NCI-H2107 (cell line): Measurements from ENCODE around the gene PTX4.

Experiments
- DNase-seq: peaks from one replicate; lab custom pipeline; 2025; lab: John Stamatoyannopoulos, UW

Gene PTX4, protein sequence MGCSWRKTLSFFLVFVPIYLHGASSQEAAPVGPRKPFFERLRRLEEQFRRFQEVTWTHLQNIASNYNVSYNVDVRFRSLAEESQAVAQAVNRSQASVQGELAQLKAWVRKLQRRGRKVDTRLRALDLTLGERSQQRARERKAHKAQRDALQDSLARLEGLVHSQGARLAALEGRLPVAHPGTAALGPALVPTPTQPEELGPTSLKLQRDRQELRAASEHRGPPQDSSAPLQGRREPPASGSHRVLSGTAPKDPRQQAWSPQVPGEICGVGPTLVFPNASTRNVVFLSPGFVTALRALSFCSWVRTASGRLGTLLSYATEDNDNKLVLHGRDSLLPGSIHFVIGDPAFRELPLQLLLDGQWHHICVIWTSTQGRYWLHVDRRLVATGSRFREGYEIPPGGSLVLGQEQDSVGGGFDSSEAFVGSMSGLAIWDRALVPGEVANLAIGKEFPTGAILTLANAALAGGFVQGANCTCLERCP

DNA sequence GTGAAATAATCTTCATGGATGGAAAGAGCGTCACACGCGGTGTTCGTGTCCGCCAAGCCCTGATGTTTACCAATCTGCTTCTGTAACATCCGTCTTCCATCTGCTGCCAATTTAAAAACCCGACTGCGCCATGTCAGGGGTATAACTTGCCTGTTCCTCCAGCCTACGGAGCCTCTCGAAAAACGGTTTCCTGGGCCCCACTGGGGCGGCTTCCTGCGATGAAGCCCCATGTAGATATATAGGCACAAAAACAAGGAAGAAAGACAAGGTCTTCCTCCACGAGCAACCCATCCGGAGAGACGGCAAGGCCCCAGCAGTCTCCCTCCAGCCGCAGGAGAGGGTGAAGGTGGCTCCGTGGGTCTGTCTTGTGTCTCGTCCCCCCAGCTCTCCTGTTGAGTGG, at the start of gene PTX4:
TSS of gene PTX4 (minus strand) at position 326 of the 400 bp plus-strand sequence. CDS start at position 291, 35 bp downstream.
- DNase-seq = no peak

DNA sequence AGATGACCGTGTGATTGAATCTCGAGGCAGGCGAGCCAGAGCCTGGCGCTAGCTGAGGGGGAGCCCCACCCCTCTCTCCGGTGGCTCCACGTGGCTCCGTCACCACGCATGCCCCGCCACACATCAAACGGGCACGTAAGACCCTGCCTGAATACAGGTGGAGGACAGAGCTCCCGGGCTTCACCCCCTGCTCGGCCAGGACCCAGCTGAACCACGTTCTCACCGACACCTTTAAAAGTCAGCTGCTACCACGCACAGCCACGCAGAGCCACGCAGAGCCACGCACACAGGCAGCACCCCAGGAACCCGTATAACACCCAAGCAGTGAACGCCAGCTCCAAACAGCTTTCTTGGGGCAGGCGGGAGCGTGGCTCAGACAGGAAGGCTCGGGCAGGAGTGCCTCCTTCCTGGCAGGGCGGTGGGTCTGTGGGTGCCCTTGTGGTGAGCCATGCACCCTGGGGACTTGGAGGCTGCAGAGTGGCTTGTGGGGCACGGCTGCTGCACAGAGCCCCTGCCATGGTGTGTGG, 49.1 kb upstream of the PTX4 start:
- DNase-seq = no peak

GRCh38 chr16:1537138-1537577, 48.4 kb upstream of the PTX4 start:
- DNase-seq = no peak

- no peak for DNase-seq
Measured at GRCh38 chr16:1536601-1537000, 47.9 kb upstream of the PTX4 start.

DNA sequence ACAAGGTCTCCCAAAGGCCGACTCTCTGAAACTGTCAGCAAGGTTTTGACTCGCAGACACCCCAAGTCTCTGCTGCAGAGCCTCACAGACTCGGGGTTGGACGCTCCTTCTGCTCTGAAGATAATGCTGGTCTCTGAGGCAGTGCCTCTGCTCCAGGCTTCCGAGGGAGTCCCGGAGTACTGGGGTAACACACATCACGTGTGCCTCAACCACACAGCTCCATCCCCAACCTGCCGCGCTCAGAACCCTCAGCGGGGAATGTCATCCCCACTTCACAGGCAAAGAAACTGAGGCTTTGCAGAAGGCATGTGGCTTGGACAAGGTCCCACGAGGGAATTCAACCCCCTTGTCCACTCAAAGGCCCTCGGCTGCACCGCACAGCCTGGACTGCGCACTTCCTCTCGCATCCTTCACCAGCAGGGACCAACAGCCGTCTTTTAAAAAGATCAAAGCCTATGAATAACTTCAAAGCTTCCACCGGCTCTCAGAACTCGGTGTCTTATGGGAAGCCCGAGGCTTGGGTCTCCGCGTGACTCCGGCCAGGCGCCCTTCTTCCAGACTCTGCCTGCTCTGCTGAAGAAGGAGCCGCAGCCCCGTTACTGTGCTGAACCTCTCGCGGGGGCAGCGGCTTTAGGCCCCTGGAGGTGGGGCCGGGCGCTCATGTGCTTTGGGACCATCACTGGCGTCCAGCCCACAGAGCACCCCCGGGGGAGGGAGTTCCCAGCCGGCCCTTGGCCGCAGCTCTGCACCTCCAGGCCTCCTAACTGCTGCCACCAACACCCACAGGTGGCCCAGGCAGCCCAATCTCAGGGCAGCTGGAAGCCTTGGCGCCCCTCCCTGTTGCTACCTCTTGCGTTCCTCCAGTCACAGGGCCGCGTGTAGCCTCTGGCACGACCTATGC, 46.9 kb upstream of the PTX4 start:
- no peak for DNase-seq

DNA sequence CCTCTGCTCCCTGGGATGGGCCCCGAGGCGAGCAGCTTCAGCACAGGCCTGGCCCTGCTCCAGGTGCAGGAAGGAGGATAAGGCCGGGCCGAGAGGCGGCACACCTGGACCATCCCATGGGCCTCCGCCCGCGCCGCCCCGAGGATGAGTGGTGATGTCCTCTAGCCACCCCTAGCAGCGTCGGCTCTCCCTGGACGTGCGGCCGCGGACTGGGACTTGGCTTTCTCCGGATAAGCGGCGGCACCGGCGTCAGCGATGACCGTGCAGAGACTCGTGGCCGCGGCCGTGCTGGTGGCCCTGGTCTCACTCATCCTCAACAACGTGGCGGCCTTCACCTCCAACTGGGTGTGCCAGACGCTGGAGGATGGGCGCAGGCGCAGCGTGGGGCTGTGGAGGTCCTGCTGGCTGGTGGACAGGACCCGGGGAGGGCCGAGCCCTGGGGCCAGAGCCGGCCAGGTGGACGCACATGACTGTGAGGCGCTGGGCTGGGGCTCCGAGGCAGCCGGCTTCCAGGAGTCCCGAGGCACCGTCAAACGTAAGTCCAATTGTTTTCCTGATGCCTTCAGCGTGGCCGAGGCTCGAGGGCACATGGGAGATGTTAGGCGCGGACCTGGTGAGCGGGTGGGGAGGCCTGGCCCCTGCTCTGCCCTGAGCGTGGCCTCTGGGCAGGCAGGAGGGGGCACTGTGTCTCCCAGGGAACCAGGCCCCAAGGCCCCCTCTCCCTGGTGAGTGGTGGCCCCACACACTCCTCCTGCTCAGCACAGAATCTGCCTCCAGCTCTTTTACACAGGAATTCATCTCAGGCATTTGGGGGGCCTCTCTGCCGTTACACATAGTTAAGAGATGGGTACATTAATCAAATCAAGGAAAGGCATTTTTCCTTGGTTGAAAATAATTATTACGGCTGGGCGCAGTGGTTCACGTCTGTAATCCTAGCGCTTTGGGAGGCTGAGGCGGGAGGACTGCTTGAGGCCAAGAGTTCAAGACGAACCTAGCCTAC, 45.6 kb upstream of the PTX4 start:
- no peak for DNase-seq

GRCh38 chr16:1533443-1533951, 44.8 kb upstream of the PTX4 start, which contains the start of gene TMEM204:
TSS of gene TMEM204 (plus strand) at chr16:1533666. CDS start at chr16:1534276, 610 bp downstream.
- no peak for DNase-seq

DNA sequence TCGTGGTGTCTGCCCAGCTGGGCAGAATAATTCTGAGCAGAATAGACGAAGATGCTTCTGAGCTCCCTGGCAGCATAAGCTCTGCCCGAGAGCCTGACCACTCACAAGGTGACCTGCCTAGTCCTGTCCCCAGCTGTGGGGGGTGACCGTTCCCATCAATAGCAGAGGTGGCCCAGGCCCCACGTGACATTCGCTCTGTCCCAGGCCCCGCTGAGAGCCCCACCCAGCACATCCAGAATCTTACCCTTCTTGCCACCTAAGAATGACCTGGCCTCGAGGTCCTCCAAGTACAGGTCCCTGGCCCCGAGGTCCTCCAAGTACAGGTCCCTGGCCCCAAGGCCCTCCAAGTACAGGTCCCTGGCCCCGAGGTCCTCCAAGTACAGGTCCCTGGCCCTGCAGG, 44.0 kb upstream of the PTX4 start:
- no peak for DNase-seq

DNA sequence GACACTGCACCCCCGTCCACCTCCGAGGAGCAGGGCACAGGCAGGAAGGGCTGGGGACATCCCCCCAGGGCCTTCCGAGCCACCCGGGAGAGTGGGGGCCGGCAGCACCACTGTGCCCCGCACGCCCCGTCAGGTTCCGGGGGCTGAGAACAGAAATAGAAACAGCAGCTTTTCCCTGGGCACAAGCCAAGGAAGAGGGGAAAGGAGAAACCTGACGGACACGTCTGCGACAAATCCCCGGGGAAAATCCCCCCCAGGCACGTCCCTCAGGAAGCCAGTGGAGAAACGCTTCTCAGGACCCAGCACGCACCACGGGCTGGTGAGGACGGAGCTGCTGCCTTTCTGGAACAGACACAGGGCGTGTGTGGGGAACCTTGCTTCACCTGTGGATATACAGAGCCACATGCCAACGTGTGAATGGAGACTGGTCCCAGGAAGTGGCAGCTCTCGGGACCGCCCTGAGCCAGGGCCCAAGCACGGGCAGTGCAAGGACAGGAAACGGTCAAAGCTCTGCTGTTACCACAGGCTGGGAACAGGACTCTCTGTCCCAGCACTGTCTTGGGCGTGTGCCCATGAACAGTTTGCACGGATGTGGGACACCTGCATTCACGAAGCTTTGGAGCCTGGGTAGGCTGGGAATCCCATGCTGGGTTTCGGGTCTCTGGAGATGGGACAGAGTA, 43.5 kb upstream of the PTX4 start:
- DNase-seq = no peak

DNA sequence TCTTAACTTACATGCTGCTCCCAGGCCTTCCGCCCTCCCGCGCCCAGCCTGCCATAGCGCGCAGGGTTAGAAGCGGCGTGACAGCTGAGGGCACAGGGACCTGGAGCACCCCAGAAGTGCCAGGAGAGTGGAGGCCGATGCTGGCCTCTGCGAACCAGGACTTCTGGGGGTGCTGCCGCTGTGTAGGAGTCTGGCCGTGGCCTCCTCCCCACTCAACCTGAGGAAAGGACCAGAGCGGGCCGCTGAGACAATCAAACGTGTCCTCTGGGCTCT, 42.8 kb upstream of the PTX4 start:
- no peak for DNase-seq

DNA sequence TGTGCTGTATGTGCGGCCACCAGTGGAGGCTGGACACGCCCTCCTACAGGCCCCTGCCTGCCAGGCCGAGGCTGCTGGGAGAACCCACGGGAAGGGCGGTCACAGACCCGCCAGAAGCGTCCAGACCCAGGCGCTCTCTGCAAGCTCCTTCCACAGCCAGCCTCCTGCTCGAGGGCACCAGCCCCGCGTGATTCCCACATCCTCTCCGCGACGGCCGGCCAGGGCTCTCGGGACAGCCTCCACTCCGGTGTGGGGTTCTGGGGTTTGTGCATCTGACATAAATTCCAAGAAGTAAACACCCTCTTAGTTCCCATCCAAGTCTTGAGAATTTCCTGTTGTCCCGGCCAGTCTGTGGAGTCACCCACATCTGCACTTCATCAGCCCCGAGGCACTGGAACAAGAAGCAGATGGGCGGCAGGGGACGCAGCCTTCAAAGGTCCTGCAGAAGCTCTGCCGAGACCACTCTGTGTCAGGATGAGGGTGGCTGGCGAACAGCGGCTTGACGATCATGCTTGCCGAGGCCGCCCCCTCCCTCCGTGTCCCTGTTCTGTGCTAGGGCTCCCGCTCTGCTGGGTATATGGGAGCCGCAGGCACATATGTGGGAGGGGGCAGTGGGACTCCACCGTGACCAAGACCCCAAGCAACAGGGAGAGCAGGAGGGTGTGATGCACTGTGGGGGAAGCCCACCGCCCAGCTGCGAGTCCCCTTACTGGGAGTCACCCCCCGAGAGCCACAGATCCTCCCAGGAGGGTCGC, 42.3 kb upstream of the PTX4 start:
- no peak for DNase-seq

DNA sequence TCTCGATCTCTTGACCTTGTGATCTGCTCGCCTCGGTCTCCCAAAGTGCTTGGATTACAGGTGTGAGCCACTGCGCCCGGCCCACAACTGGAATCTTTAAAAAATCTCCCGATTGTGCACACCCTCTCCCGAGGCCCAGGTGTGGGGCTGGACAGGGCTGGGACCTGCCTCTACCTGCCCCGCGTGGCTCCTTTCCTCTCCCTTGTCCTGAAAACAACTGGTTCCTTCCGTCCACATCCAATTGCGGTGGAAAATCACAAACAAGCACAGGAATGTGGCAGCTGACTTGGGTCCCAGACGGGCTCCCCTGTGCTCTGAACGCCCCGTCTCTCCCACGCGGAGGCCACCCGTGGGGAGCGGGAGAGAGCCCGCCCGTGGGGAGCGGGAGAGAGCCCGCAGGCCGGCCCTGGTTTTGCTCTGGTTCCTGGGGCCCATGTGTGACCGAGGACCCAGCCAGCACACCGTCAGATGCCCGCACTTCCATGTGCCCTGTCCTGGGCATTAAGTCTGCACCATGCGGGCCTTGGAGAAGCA, 41.7 kb upstream of the PTX4 start:
- no peak for DNase-seq

- no peak for DNase-seq
Measured at GRCh38 chr16:1528921-1529537, 40.3 kb upstream of the PTX4 start.

- DNase-seq = no peak
Measured at GRCh38 chr16:1527836-1528811, 39.4 kb upstream of the PTX4 start.

DNA sequence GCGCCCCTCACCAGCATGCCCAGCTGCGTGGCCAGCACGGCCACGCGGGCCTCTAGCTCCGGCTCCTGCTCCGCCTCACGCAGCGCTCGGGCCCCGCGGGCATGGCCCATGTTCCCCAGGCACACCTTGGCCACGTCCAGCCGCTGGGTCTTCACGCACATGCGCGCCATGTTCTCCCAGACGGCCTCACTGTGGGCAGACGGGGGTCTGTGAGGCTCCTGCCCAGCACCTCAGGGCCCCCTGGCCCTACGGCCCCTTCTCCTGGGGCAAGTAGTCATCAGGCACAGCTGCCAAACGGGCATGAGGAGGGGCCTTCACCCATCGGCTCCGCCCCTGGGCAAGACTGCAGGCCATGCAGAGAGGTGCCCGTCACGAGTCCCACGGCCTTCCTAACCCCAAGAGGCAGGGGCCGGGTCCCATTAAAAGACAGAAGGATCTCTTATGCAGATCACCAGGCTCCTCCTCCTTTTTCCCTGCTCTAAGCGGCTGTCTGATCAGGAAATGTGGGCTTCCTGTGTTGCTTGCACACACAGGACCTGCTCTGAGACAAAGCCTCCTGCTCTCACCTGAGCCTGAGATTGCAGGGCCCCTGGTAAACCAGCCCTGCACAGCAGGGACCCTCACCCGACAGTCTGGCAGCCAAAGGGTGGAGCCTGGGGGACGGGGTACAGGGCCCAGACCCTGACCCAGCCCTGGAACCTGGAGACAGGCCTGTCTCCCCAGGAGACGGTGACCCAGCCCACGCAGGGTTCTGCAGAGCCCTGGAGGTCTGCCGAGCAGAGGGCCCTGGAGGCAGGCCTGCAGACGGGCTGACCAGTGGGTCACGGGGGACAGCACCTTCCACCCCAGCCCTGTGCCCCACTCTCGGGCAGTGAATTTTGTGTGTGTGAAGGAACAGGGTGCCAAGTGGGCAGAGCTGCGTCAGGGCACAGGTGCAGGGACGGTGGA, 38.1 kb upstream of the PTX4 start:
- no peak for DNase-seq

- no peak for DNase-seq
Measured at GRCh38 chr16:1525871-1526607, 37.3 kb upstream of the PTX4 start.
